Measurements from ENCODE around the gene ACP3.
"Not testable (repeated sequence)": the region's sequence is repeated elsewhere in the genome, so short reads cannot be mapped to it uniquely, and the experiment has no call there.

The ACP3 gene

DNA sequence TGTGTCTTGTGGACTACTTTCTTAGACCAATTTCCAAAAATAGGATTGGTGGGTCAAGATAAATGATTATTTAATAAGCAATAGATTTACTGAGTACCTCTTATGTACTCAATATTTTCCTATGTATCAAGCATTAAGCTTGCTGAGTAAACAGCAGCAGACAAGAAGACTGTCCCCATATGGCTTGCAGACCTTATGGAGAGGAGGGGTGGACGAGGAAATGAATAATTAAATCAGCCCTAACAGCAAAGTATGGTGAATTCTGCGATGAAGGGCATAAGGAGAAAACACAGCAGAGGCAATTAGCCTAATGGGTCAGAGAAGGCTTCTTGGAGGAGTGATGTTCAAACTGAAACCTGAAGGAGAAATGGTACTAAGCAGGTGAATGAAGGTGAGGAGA, 45.1 kb downstream of the ACP3 start:
- no peak overlapping the region for H3K4me3 ChIP-seq (ENCODE audit: low read length)
- H3K27ac ChIP-seq (ENCODE audit: low read depth, low read length), result no peak overlapping the region
- no peaks in the 10 kb centered on the region for H3K27me3 ChIP-seq (ENCODE audit: insufficient read depth, low read length)
- no peaks in the 10 kb centered on the region for H3K4me1 ChIP-seq (ENCODE audit: insufficient read depth, low read length)
- no peak overlapping the region for H3K9ac ChIP-seq (ENCODE audit: low read depth, low read length)
- no peaks in the 10 kb centered on the region for H3K36me3 ChIP-seq (ENCODE audit: insufficient read depth, low read length)
- no peaks in the 10 kb centered on the region for H3K9me3 ChIP-seq (ENCODE audit: insufficient read depth, low read depth, low read length)
- 93% methylated on average over 2 of the region's 2 CpGs for WGBS

DNA sequence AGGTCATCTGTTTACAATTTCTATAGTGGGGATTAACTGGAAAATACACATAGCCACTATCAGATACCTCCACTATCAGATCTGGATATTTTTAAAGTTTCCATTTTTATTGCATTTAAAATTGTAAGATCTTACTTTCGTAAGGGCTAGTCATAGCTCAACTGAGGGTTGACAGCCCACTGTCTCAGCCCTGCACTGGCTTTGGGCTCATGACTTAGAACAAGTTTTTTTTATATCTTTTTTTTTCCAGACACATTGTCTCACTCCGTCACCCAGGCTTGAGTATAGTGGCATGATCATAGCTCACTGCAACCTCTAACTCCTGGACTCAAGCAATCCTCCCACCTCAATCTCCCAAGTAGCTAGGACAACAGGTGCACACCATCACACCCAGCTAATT, 51.3 kb downstream of the ACP3 start:
- Histone ChIP-seq H3K27ac (ENCODE audit: low read depth, low read length) (no peak overlapping the region), H3K36me3 (ENCODE audit: insufficient read depth, low read length) (no peaks in the 10 kb centered on the region), H3K4me1 (ENCODE audit: insufficient read depth, low read length) (no peaks in the 10 kb centered on the region), H3K9me3 (ENCODE audit: insufficient read depth, low read depth, low read length) (no peaks in the 10 kb centered on the region), H3K4me3 (ENCODE audit: low read length) (no peak overlapping the region), H3K9ac (ENCODE audit: low read depth, low read length) (no peak overlapping the region), H3K27me3 (ENCODE audit: insufficient read depth, low read length) (no peaks in the 10 kb centered on the region)
- 95% methylated on average over 2 of the region's 2 CpGs for WGBS

DNA sequence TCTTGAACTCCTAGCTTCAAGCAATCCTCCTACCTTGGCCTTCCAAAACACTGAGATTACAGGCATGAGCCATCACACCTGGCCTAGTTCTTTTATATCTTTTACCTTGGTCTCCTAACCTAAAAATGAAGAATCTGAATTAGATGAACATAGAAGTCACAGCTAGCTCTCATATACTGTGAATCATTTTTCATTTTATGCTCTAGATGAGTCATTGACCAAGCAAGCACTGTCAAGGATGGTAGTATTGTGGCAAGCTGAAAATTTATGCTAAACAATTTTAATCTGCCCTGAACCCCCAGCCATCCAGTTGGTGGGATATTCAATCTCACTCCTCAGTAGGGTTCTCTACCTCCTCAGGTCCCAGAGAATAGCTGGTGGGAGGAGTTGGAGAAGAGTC, 51.8 kb downstream of the ACP3 start:
- Histone ChIP-seq H3K27ac (ENCODE audit: low read depth, low read length) (no peak overlapping the region), H3K36me3 (ENCODE audit: insufficient read depth, low read length) (no peaks in the 10 kb centered on the region), H3K27me3 (ENCODE audit: insufficient read depth, low read length) (no peaks in the 10 kb centered on the region), H3K4me1 (ENCODE audit: insufficient read depth, low read length) (no peaks in the 10 kb centered on the region), H3K9me3 (ENCODE audit: insufficient read depth, low read depth, low read length) (no peaks in the 10 kb centered on the region), H3K4me3 (ENCODE audit: low read length) (no peak overlapping the region), H3K9ac (ENCODE audit: low read depth, low read length) (no peak overlapping the region)

GRCh38 chr3:132376945-132377354, 59.7 kb downstream of the ACP3 start:
- H3K4me1 ChIP-seq (ENCODE audit: insufficient read depth, low read length), result peaks cover 17% of the 10 kb centered on the region; the same call in 1 of the 2 replicates
- H3K27me3 ChIP-seq (ENCODE audit: insufficient read depth, low read length); H3K27ac ChIP-seq (ENCODE audit: low read depth, low read length); H3K9me3 ChIP-seq (ENCODE audit: insufficient read depth, low read depth, low read length); H3K36me3 ChIP-seq (ENCODE audit: insufficient read depth, low read length): not testable (repeated sequence)
- H3K9ac ChIP-seq (ENCODE audit: low read depth, low read length), result peak overlapping the region; percentile 84
- H3K4me3 ChIP-seq (ENCODE audit: low read length), result peak overlapping the region; percentile 65
- 17% methylated on average over 25 of the region's 25 CpGs for WGBS

- Histone ChIP-seq H3K9me3 (ENCODE audit: insufficient read depth, low read depth, low read length) (peaks cover 9% of the 10 kb centered on the region; the same call in 1 of the 2 replicates), H3K27me3 (ENCODE audit: insufficient read depth, low read length) (no peaks in the 10 kb centered on the region), H3K9ac (ENCODE audit: low read depth, low read length) (no peak overlapping the region), H3K4me3 (ENCODE audit: low read length) (no peak overlapping the region), H3K36me3 (ENCODE audit: insufficient read depth, low read length) (no peaks in the 10 kb centered on the region), H3K27ac (ENCODE audit: low read depth, low read length) (no peak overlapping the region), H3K4me1 (ENCODE audit: insufficient read depth, low read length) (peaks cover 19% of the 10 kb centered on the region; the same call in 1 of the 2 replicates)
- 91% methylated on average over 1 of the region's 2 CpGs for WGBS
Measured at GRCh38 chr3:132378048-132378762, 61.0 kb downstream of the ACP3 start.

- Histone ChIP-seq H3K36me3 (ENCODE audit: insufficient read depth, low read length) (no peaks in the 10 kb centered on the region), H3K4me1 (ENCODE audit: insufficient read depth, low read length) (peaks cover 19% of the 10 kb centered on the region; the same call in 1 of the 2 replicates), H3K9me3 (ENCODE audit: insufficient read depth, low read depth, low read length) (peaks cover 15% of the 10 kb centered on the region; the same call in 1 of the 2 replicates), H3K27ac (ENCODE audit: low read depth, low read length) (no peak overlapping the region), H3K27me3 (ENCODE audit: insufficient read depth, low read length) (no peaks in the 10 kb centered on the region), H3K9ac (ENCODE audit: low read depth, low read length) (no peak overlapping the region), H3K4me3 (ENCODE audit: low read length) (no peak overlapping the region)
- WGBS, result 79% methylated on average over 2 of the region's 2 CpGs
Measured at GRCh38 chr3:132378846-132379245, 61.6 kb downstream of the ACP3 start.

GRCh38 chr3:132380920-132381319, 63.7 kb downstream of the ACP3 start:
- Histone ChIP-seq H3K9ac (ENCODE audit: low read depth, low read length) (no peak overlapping the region), H3K36me3 (ENCODE audit: insufficient read depth, low read length) (no peaks in the 10 kb centered on the region), H3K27ac (ENCODE audit: low read depth, low read length) (no peak overlapping the region), H3K4me3 (ENCODE audit: low read length) (no peak overlapping the region), H3K27me3 (ENCODE audit: insufficient read depth, low read length) (no peaks in the 10 kb centered on the region), H3K9me3 (ENCODE audit: insufficient read depth, low read depth, low read length) (peaks cover 18% of the 10 kb centered on the region; the same call in 1 of the 2 replicates), H3K4me1 (ENCODE audit: insufficient read depth, low read length) (peaks cover 19% of the 10 kb centered on the region; the same call in 1 of the 2 replicates)
- WGBS, result 100% methylated on average over 1 of the region's 1 CpG

DNA sequence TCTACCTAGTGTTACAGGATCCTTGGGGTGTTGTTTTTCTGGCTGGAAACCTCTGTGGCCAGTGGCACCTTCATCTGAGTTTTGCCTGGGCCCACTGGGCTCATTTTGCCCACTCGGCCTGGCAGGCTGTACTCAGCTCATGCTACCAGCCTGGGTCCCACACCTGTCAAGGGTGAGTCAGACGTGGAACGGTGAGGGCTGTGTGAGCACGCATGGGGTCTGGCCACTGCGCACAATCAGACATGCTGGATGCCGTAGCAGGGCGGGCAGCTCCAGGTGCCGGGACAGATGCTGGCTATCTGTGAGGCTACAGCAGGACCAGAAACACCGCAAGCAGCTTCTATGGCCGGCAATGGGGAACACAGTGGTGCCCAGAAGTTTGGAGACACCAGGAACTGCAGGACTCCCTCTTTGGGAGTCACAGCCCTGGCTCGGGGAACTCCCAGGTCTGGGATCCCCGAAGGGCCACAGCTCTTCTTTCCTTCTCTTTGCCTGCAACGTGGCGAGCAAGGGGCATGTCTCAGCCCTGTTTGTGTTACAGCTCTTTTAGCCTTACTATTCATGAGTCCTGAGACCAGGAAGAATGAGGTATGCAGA, 64.2 kb downstream of the ACP3 start:
- H3K36me3 ChIP-seq (ENCODE audit: insufficient read depth, low read length), result no peaks in the 10 kb centered on the region
- H3K27ac ChIP-seq (ENCODE audit: low read depth, low read length), result peak overlapping the region; percentile 67; the same call in 1 of the 2 replicates
- H3K4me1 ChIP-seq (ENCODE audit: insufficient read depth, low read length), result peaks cover 19% of the 10 kb centered on the region; the same call in 1 of the 2 replicates
- no peak overlapping the region for H3K4me3 ChIP-seq (ENCODE audit: low read length)
- no peaks in the 10 kb centered on the region for H3K27me3 ChIP-seq (ENCODE audit: insufficient read depth, low read length)
- H3K9ac ChIP-seq (ENCODE audit: low read depth, low read length), result no peak overlapping the region
- 95% methylated on average over 14 of the region's 14 CpGs for WGBS
- H3K9me3 ChIP-seq (ENCODE audit: insufficient read depth, low read depth, low read length), result peaks cover 18% of the 10 kb centered on the region; the same call in 1 of the 2 replicates

GRCh38 chr3:132382267-132382666, 65.1 kb downstream of the ACP3 start:
- H3K27me3 ChIP-seq (ENCODE audit: insufficient read depth, low read length), result no peaks in the 10 kb centered on the region
- H3K36me3 ChIP-seq (ENCODE audit: insufficient read depth, low read length), result no peaks in the 10 kb centered on the region
- H3K4me3 ChIP-seq (ENCODE audit: low read length), result no peak overlapping the region
- peaks cover 19% of the 10 kb centered on the region; the same call in 1 of the 2 replicates for H3K4me1 ChIP-seq (ENCODE audit: insufficient read depth, low read length)
- WGBS, result 34% methylated on average over 2 of the region's 4 CpGs
- peak overlapping the region; percentile 84; the same call in 1 of the 2 replicates for H3K27ac ChIP-seq (ENCODE audit: low read depth, low read length)
- H3K9ac ChIP-seq (ENCODE audit: low read depth, low read length), result no peak overlapping the region
- peaks cover 18% of the 10 kb centered on the region; the same call in 1 of the 2 replicates for H3K9me3 ChIP-seq (ENCODE audit: insufficient read depth, low read depth, low read length)

DNA sequence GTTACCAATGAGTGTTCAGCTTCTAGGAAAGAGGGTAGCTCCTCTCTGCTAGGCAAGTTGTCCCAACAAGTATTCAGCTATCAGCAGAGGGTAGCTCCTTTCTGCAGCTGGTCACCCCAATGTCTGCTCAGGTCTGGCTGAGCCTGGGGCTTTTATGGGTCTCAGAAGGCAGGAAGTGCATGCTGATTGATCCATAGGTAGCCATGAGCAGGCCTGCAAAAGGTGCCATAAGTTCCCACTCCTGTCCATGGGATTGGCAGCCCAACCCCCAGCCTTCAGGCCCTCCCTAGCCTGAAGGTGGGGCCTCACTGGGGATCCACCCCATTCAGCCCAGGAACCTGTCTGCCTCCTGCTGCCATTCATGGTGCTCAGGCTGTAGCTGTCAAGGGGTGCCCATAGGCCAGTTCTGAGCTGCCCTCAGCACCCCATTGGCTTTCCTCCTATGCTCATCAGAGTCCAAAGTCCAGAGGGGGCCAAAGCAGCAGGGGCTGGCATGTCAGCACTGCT, 65.5 kb downstream of the ACP3 start:
- no peak overlapping the region; the same call in 1 of the 2 replicates for H3K4me3 ChIP-seq (ENCODE audit: low read length)
- no peaks in the 10 kb centered on the region for H3K36me3 ChIP-seq (ENCODE audit: insufficient read depth, low read length)
- peak overlapping the region; percentile 84; the same call in 1 of the 2 replicates for H3K27ac ChIP-seq (ENCODE audit: low read depth, low read length)
- no peak overlapping the region for H3K9ac ChIP-seq (ENCODE audit: low read depth, low read length)
- peaks cover 19% of the 10 kb centered on the region; the same call in 1 of the 2 replicates for H3K4me1 ChIP-seq (ENCODE audit: insufficient read depth, low read length)
- H3K27me3 ChIP-seq (ENCODE audit: insufficient read depth, low read length), result no peaks in the 10 kb centered on the region
- H3K9me3 ChIP-seq (ENCODE audit: insufficient read depth, low read depth, low read length), result peaks cover 18% of the 10 kb centered on the region; the same call in 1 of the 2 replicates

- no peaks in the 10 kb centered on the region for H3K27me3 ChIP-seq (ENCODE audit: insufficient read depth, low read length)
- peaks cover 8% of the 10 kb centered on the region; the same call in 1 of the 2 replicates for H3K4me1 ChIP-seq (ENCODE audit: insufficient read depth, low read length)
- peaks cover 18% of the 10 kb centered on the region; the same call in 1 of the 2 replicates for H3K9me3 ChIP-seq (ENCODE audit: insufficient read depth, low read depth, low read length)
- no peak overlapping the region for H3K4me3 ChIP-seq (ENCODE audit: low read length)
- H3K9ac ChIP-seq (ENCODE audit: low read depth, low read length), result no peak overlapping the region
- no peak overlapping the region for H3K27ac ChIP-seq (ENCODE audit: low read depth, low read length)
- WGBS, result 94% methylated on average over 7 of the region's 8 CpGs
- no peaks in the 10 kb centered on the region for H3K36me3 ChIP-seq (ENCODE audit: insufficient read depth, low read length)
Measured at GRCh38 chr3:132386259-132386658, 69.1 kb downstream of the ACP3 start.
